HUES64 (cell line): Measurements from ENCODE around the gene GPRIN3.

Source experiments
- H3K27ac ChIP-seq: 2 replicates; pipeline ENCODE4 v1.7.0; 2013; ENCODE audit warnings: low read depth, low read length, inconsistent platforms
- H3K27me3 ChIP-seq: 2 replicates; pipeline ENCODE4 v1.6.1; 2013; ENCODE audit warnings: mild to moderate bottlenecking, low read length; ENCODE audit not compliant: insufficient read depth
- H3K36me3 ChIP-seq: 2 replicates; pipeline ENCODE4 v1.6.1; 2013; ENCODE audit warnings: mild to moderate bottlenecking, low read length; ENCODE audit not compliant: insufficient read depth
- H3K4me1 ChIP-seq: 2 replicates; pipeline ENCODE4 v1.6.1; 2013; ENCODE audit warnings: mild to moderate bottlenecking, low read length, moderate library complexity; ENCODE audit not compliant: insufficient read depth
- H3K4me3 ChIP-seq: 2 replicates; pipeline ENCODE4 v1.5.1; 2013; ENCODE audit warnings: mild to moderate bottlenecking, low read length, moderate library complexity
- H3K9ac ChIP-seq: 2 replicates; pipeline ENCODE4 v1.6.1; 2013; ENCODE audit warnings: mild to moderate bottlenecking, low read depth, low read length
- H3K9me3 ChIP-seq: 2 replicates; pipeline ENCODE4 v1.6.1; 2013; ENCODE audit warnings: low read depth, low read length; ENCODE audit not compliant: insufficient read depth
- WGBS: fragments of 150-250, 120-280 bp; methylation state at CpG from one replicate; pipeline ENCODE4 v1.1.7; 2013; ENCODE audit warnings: missing lambda C conversion rate; 5-methylcytosine and 5-hydroxymethylcytosine counted together

GPRIN3 gene

GRCh38 chr4:89243733-89244252 lies 63.8 kb downstream of the GPRIN3 start:
- Histone ChIP-seq H3K9me3 (no peaks in the 10 kb centered on the region), H3K36me3 (no peaks in the 10 kb centered on the region), H3K27me3 (no peaks in the 10 kb centered on the region), H3K4me1 (no peaks in the 10 kb centered on the region), H3K9ac (no peak overlapping the region), H3K4me3 (no peak overlapping the region), H3K27ac (no peak overlapping the region)

DNA sequence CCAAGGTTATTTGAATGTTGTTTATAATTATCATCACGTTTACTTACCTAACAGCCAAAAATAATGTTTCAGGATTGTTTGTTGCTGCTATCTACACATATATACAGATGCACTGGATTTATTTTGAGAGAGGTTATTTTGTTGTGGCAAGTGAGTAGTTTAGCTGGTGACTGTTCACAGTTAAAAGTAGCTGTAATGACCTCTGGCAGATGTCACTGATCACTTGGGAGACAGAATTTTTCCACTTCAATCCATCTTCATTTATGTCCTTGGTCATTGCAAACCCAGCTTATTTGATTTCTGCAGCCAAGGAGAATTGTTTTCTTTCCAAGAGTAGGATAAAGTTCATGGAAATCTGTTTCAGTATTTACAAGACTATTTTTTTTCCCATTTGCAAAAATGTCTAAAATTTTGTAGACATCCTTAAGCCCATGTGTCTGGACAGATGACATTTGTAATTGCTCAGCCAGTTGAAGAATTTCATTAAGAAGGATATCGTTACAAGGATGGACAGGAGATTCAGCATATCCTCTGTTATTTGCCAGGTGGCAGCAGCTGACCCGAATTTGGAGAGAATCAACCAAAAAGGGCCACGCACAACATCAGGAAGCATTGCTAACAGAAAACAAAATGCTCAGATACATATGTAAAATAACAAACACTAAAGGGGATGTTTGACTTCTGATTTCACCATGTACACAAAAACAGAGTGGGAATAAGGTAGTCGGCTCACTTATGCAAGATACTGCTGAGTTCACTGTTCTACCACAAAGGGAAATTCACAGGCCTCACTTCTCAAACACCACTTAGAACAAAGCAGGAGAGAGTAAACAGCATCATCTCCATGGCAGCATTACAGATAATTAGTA lies 64.5 kb downstream of the GPRIN3 start:
- no peak overlapping the region for H3K27ac ChIP-seq
- H3K9ac ChIP-seq, result no peak overlapping the region
- 79% methylated on average over 4 of the region's 5 CpGs for WGBS
- H3K4me3 ChIP-seq, result no peak overlapping the region
- no peaks in the 10 kb centered on the region for H3K9me3 ChIP-seq
- H3K36me3 ChIP-seq, result no peaks in the 10 kb centered on the region
- H3K27me3 ChIP-seq, result no peaks in the 10 kb centered on the region
- H3K4me1 ChIP-seq, result no peaks in the 10 kb centered on the region

GRCh38 chr4:89242216-89242615 lies 65.4 kb downstream of the GPRIN3 start:
- Histone ChIP-seq H3K4me1 (no peaks in the 10 kb centered on the region), H3K27ac (no peak overlapping the region), H3K4me3 (no peak overlapping the region), H3K36me3 (no peaks in the 10 kb centered on the region), H3K27me3 (no peaks in the 10 kb centered on the region), H3K9ac (no peak overlapping the region), H3K9me3 (no peaks in the 10 kb centered on the region)
- 96% methylated on average over 2 of the region's 2 CpGs for WGBS

- Histone ChIP-seq H3K36me3 (no peaks in the 10 kb centered on the region), H3K9me3 (no peaks in the 10 kb centered on the region), H3K27me3 (no peaks in the 10 kb centered on the region), H3K9ac (no peak overlapping the region), H3K4me1 (0 out of 2 replicates have a peak, but pooled peaks cover 2% of the 10 kb centered on the region), H3K27ac (no peak overlapping the region), H3K4me3 (no peak overlapping the region)
- no CpG with 5 or more reads among the region's 3 CpGs for WGBS
These were observed 77.3 kb downstream of the GPRIN3 start for GRCh38 chr4:89230271-89230670.

GRCh38 chr4:89226665-89227574 lies 80.7 kb downstream of the GPRIN3 start:
- H3K27me3 ChIP-seq, result no peaks in the 10 kb centered on the region
- 55% methylated on average over 9 of the region's 9 CpGs for WGBS
- no peaks in the 10 kb centered on the region for H3K9me3 ChIP-seq
- H3K36me3 ChIP-seq, result no peaks in the 10 kb centered on the region
- H3K4me1 ChIP-seq, result 0 out of 2 replicates have a peak, but pooled peaks cover 2% of the 10 kb centered on the region
- H3K9ac ChIP-seq, result no peak overlapping the region
- H3K4me3 ChIP-seq, result no peak overlapping the region
- no peak overlapping the region for H3K27ac ChIP-seq

GRCh38 chr4:89222170-89222569 lies 85.4 kb downstream of the GPRIN3 start:
- Histone ChIP-seq H3K36me3 (no peaks in the 10 kb centered on the region), H3K27me3 (no peaks in the 10 kb centered on the region), H3K9ac (no peak overlapping the region), H3K4me3 (no peak overlapping the region), H3K9me3 (no peaks in the 10 kb centered on the region), H3K4me1 (0 out of 2 replicates have a peak, but pooled peaks cover 1% of the 10 kb centered on the region), H3K27ac (no peak overlapping the region)
- WGBS, result 76% methylated on average over 2 of the region's 2 CpGs

DNA sequence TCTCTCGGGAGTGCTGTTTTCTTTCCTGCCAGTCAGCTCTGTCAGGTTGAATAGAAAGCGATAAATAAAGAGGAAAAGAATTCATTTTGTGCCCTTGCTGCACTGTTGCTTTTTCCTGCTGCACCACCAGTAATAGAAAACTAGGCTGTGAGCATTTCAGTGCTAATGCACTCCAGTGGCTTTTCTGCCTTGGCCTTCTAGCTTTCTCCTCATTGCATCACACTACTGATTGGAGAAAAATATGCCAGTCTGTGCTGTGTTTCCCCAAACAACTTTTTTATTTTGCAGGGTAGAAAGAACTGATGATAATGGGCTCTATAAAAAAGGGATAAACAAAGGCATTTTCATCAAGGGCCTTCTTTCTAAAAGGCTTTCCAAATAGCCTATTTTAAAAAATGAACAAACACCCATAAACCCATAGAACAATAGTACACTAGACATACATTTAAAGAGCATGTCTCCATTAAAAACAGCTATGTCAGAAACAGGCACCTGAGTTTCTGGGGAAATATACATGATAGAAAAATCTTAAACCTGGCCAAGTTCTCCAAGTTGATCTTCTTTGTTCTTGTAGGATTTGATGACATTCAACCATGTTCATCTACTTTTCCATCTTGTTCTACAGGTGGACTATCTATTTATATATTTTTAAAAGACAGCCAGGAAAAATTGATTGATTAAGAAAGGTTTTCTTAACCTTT lies 86.3 kb downstream of the GPRIN3 start:
- whole genome bisulfite sequencing, result 81% methylated on average over 2 of the region's 2 CpGs
- Histone ChIP-seq H3K9me3 (no peaks in the 10 kb centered on the region), H3K4me1 (no peaks in the 10 kb centered on the region), H3K4me3 (no peak overlapping the region), H3K27me3 (no peaks in the 10 kb centered on the region), H3K36me3 (no peaks in the 10 kb centered on the region), H3K27ac (no peak overlapping the region), H3K9ac (no peak overlapping the region)

- 83% methylated on average over 1 of the region's 1 CpG for WGBS
- Histone ChIP-seq H3K27ac (no peak overlapping the region), H3K4me1 (no peaks in the 10 kb centered on the region), H3K4me3 (no peak overlapping the region), H3K36me3 (no peaks in the 10 kb centered on the region), H3K9me3 (no peaks in the 10 kb centered on the region), H3K27me3 (no peaks in the 10 kb centered on the region), H3K9ac (no peak overlapping the region)
These were observed 89.0 kb downstream of the GPRIN3 start for GRCh38 chr4:89218587-89218986.

DNA sequence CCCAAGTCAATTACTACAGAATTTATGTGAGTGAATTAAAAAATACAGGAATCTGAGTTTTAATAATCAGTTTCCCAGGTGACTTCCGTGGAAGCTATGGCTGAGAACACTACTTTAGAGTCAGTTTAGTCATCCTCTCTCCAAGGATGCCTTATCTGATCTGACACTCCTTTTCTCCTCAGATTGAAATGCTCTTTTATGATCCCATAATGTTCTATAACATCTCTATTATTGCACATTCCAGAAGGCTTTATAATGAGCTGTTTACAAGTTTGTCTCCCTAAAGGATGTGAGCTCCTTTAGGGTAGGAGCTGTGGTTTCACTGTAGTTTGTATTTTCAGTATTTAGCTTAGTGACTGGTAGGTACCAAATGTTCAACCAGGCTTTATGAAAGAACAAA lies 90.0 kb downstream of the GPRIN3 start:
- no peak overlapping the region for H3K27ac ChIP-seq
- H3K4me1 ChIP-seq, result no peaks in the 10 kb centered on the region
- H3K9ac ChIP-seq, result no peak overlapping the region
- H3K27me3 ChIP-seq, result no peaks in the 10 kb centered on the region
- no peaks in the 10 kb centered on the region for H3K36me3 ChIP-seq
- H3K4me3 ChIP-seq, result no peak overlapping the region
- H3K9me3 ChIP-seq, result no peaks in the 10 kb centered on the region
- WGBS, result 97% methylated on average over 1 of the region's 1 CpG

GRCh38 chr4:89216866-89217265 lies 90.7 kb downstream of the GPRIN3 start:
- Histone ChIP-seq H3K4me1 (no peaks in the 10 kb centered on the region), H3K27ac (no peak overlapping the region), H3K36me3 (no peaks in the 10 kb centered on the region), H3K9me3 (no peaks in the 10 kb centered on the region), H3K9ac (no peak overlapping the region), H3K4me3 (no peak overlapping the region), H3K27me3 (no peaks in the 10 kb centered on the region)
- 88% methylated on average over 1 of the region's 1 CpG for WGBS

DNA sequence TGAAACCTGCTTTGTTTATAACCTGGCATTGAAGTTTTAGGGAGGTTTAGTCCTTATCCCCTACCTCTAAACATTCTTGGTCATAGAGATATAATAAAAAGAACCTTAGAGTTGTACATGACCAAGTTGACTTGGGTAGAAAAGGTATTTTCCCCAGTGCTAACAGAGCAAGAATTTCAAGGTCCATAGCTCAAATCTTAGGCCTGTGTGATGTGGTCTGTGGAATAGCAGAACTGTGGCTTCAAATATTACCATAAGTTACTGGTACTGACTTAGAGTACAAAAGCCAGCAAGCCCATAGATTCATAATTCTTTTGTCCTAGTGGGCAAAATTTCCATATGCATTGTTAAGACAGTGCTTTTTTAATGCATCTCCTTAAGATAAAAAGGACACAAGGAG lies 91.2 kb downstream of the GPRIN3 start:
- Histone ChIP-seq H3K9me3 (no peaks in the 10 kb centered on the region), H3K27me3 (no peaks in the 10 kb centered on the region), H3K4me3 (no peak overlapping the region), H3K27ac (no peak overlapping the region), H3K4me1 (no peaks in the 10 kb centered on the region), H3K9ac (no peak overlapping the region), H3K36me3 (no peaks in the 10 kb centered on the region)
